Measurements from ENCODE around the gene CADM1.

Gene CADM1

DNA sequence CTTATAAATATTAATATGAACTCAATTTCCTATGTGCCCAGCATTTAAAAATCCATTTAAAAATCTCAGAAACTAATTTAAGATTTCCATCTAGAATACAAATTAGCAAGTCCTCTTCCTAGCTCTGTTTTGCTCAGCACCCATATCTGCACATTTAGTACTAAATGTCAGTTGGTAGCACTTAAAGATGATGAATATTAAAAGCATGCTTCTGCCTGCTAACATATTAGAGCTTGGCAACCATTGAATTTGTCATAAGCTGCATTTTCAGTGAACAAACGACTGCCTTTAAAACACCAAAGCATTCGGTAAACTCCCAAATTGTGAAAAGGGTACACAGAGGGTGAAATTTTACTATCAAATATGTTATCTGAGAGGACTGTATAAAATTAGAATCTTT, 177.7 kb downstream of the CADM1 start:
- no peaks in the 10 kb centered on the region for H3K36me3 ChIP-seq (replicated peaks; ENCODE audit: insufficient read depth, low read length)
- H3K9me3 ChIP-seq (replicated peaks; ENCODE audit: insufficient read depth, low read length), result no peaks in the 10 kb centered on the region
- H3K9ac ChIP-seq (ENCODE audit: low read length), result no peak overlapping the region
- H4K20me1 ChIP-seq (ENCODE audit: insufficient read depth, low read length), result no peaks in the 10 kb centered on the region
- H2AFZ ChIP-seq (ENCODE audit: low read length), result no peak overlapping the region
- H3K27ac ChIP-seq (ENCODE audit: low read length), result no peak overlapping the region
- no peak for DNase-seq
- H3F3A ChIP-seq (ENCODE audit: insufficient read depth, low read length), result no peaks in the 10 kb centered on the region
- no peak overlapping the region for H3K4me2 ChIP-seq (ENCODE audit: low read depth, low read length)
- H3K4me3 ChIP-seq (ENCODE audit: low read length), result no peak overlapping the region
- peaks cover 5% of the 10 kb centered on the region for H3K4me1 ChIP-seq (ENCODE audit: low read length)
- H3K79me2 ChIP-seq (ENCODE audit: low read length), result peaks cover 14% of the 10 kb centered on the region; the same call in 1 of the 2 replicates
- H3K27me3 ChIP-seq (replicated peaks; ENCODE audit: insufficient read depth, low read length), result no peaks in the 10 kb centered on the region
- TF ChIP-seq, protein P1, sequence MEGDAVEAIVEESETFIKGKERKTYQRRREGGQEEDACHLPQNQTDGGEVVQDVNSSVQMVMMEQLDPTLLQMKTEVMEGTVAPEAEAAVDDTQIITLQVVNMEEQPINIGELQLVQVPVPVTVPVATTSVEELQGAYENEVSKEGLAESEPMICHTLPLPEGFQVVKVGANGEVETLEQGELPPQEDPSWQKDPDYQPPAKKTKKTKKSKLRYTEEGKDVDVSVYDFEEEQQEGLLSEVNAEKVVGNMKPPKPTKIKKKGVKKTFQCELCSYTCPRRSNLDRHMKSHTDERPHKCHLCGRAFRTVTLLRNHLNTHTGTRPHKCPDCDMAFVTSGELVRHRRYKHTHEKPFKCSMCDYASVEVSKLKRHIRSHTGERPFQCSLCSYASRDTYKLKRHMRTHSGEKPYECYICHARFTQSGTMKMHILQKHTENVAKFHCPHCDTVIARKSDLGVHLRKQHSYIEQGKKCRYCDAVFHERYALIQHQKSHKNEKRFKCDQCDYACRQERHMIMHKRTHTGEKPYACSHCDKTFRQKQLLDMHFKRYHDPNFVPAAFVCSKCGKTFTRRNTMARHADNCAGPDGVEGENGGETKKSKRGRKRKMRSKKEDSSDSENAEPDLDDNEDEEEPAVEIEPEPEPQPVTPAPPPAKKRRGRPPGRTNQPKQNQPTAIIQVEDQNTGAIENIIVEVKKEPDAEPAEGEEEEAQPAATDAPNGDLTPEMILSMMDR (IDR thresholded peaks at IDR 0.05; ENCODE audit: low read length), result no peak
- H3K9me2 ChIP-seq (replicated peaks; ENCODE audit: insufficient read depth, low read length), result no peaks in the 10 kb centered on the region

DNA sequence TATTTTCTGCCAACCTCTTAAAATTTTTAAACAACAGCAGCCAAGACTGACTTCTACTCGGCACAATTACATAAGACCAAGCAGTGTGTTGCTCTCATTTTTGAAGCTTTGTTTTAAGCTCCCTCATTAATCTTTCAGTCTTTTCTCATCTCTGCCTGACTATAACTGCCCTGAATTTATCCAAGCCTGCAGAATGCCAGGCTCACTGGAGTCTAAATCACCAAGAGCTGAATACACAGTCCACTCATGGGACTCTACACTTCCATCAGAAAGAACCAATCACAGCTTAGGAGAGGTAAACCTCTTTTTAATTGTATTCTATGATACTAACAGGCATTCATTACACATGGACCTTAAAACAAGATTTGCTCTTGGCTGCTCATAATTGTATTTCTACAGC, 178.7 kb downstream of the CADM1 start:
- Histone ChIP-seq H4K20me1 (ENCODE audit: insufficient read depth, low read length) (no peaks in the 10 kb centered on the region), H3K9me3 (replicated peaks; ENCODE audit: insufficient read depth, low read length) (no peaks in the 10 kb centered on the region), H3K9me2 (replicated peaks; ENCODE audit: insufficient read depth, low read length) (no peaks in the 10 kb centered on the region), H3K27ac (ENCODE audit: low read length) (no peak overlapping the region; the same call in 1 of the 2 replicates), H3K4me2 (ENCODE audit: low read depth, low read length) (no peak overlapping the region), H3K79me2 (ENCODE audit: low read length) (peaks cover 11% of the 10 kb centered on the region; the same call in 1 of the 2 replicates), H3K9ac (ENCODE audit: low read length) (no peak overlapping the region), H3F3A (ENCODE audit: insufficient read depth, low read length) (no peaks in the 10 kb centered on the region), H2AFZ (ENCODE audit: low read length) (no peak overlapping the region), H3K27me3 (replicated peaks; ENCODE audit: insufficient read depth, low read length) (no peaks in the 10 kb centered on the region), H3K4me3 (ENCODE audit: low read length) (no peak overlapping the region), H3K4me1 (ENCODE audit: low read length) (peaks cover 5% of the 10 kb centered on the region), H3K36me3 (replicated peaks; ENCODE audit: insufficient read depth, low read length) (no peaks in the 10 kb centered on the region)
- no peak for DNase-seq
- TF ChIP-seq EZH2phosphoT487 (IDR thresholded peaks at IDR 0.05; ENCODE audit: low read length), result no peak
- no peak for TF ChIP-seq EZH2 (optimal IDR thresholded peaks at IDR 0.05; ENCODE audit: low read depth, low read length)
- TF ChIP-seq, protein P1 (IDR thresholded peaks at IDR 0.05; ENCODE audit: low read length), result no peak

DNA sequence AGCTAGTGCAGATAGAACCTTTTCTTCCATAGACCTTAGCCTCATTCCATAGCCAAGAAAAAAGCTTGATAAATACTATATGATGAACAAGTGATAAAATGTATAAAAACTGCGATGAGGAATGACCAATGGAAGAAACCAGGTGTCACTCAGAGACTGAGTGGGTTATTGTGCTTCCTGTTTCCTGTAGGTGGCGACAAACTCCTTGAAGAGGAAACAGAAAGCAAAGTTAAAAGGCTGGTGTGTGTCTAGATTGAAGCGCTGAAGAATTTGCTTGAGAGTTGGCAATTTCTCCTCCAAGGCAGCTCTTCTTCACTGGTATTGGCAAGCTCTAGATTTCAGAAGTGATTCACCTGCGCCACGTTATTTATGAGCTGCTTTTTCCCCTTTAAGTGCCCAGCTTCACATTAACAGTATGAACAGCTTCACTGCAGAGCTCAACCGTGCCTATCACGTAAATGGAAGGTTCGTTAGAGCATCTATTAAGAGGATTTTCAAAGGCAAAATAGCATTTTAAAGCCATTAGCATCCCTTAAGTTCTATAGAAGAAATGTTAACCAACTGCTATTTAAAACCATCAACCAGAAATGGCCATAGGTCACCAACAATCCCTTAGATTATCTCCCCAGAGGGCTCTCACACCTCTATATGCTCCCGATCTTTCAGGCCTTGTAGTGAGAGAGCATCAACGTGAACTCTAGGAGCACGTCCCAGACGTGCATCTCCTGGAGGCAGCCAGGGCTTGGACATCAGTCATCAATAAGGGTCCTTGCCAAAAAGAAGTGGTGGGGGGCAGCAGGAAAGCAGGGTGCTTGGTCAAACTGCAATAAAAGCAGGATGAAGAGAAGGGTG, 179.4 kb downstream of the CADM1 start:
- peak overlapping the region; percentile 27; the same call in 1 of the 2 replicates for H3K27ac ChIP-seq (ENCODE audit: low read length)
- no peak overlapping the region for H2AFZ ChIP-seq (ENCODE audit: low read length)
- peak overlapping the region; percentile 27; the same call in 1 of the 2 replicates for H3K4me2 ChIP-seq (ENCODE audit: low read depth, low read length)
- H3K9ac ChIP-seq (ENCODE audit: low read length), result no peak overlapping the region
- H3K36me3 ChIP-seq (replicated peaks; ENCODE audit: insufficient read depth, low read length), result no peaks in the 10 kb centered on the region
- H3K4me1 ChIP-seq (ENCODE audit: low read length), result peaks cover 5% of the 10 kb centered on the region
- no peaks in the 10 kb centered on the region for H4K20me1 ChIP-seq (ENCODE audit: insufficient read depth, low read length)
- peak; percentile 87 for DNase-seq
- TF ChIP-seq, protein P1 (IDR thresholded peaks at IDR 0.05; ENCODE audit: low read length), result peak; percentile 75
- TF ChIP-seq EZH2 (optimal IDR thresholded peaks at IDR 0.05; ENCODE audit: low read depth, low read length) (no peak), EZH2phosphoT487 (IDR thresholded peaks at IDR 0.05; ENCODE audit: low read length) (no peak)
- no peaks in the 10 kb centered on the region for H3K27me3 ChIP-seq (replicated peaks; ENCODE audit: insufficient read depth, low read length)
- no peaks in the 10 kb centered on the region for H3K9me2 ChIP-seq (replicated peaks; ENCODE audit: insufficient read depth, low read length)
- H3K4me3 ChIP-seq (ENCODE audit: low read length), result no peak overlapping the region
- H3F3A ChIP-seq (ENCODE audit: insufficient read depth, low read length), result no peaks in the 10 kb centered on the region
- H3K79me2 ChIP-seq (ENCODE audit: low read length), result peaks cover 9% of the 10 kb centered on the region; the same call in 1 of the 2 replicates
- no peaks in the 10 kb centered on the region for H3K9me3 ChIP-seq (replicated peaks; ENCODE audit: insufficient read depth, low read length)
